Activated CD8-positive, alpha-beta T cell treated with anti-CD3 and anti-CD28 coated beads for 36 hours (primary cell): ENCODE results near the gene ITGA3. TPM values are rescaled to one million over a fixed set of nuclear protein-coding genes. Genes with fewer than 3 reads are reported as not detected.

Experiments
- ATAC-seq: fragments of 200-7000 bp; cut with Tn5 transposase; one replicate; pipeline ENCODE4 v1.10.0; 2021; ENCODE audit warnings: mild to moderate bottlenecking, moderate library complexity
- CTCF ChIA-PET: fragments of 350-600 bp; sonication (Branson Sonifier 250); formaldehyde crosslinking; loops from one replicate; lab custom pipeline; 2021; ENCODE audit warnings: antibody characterized with exemption; lab: Charles Lee
- POLR2A ChIA-PET: fragments of 350-600 bp; sonication (Branson Sonifier 250); formaldehyde crosslinking; loops from one replicate; lab custom pipeline; 2021; ENCODE audit warnings: antibody characterized with exemption; lab: Charles Lee
- DNase-seq: peaks from one replicate; pipeline ENCODE4 v3.0.0-alpha.2; 2020
- H3K27ac Mint-ChIP-seq: one replicate; pipeline ENCODE4 v1.8.0; 2021; ENCODE audit warnings: mild to moderate bottlenecking, mixed read lengths
- H3K27me3 Mint-ChIP-seq: one replicate; pipeline ENCODE4 v1.8.0; 2021; ENCODE audit warnings: mixed read lengths
- H3K36me3 Mint-ChIP-seq: one replicate; pipeline ENCODE4 v1.8.0; 2021; ENCODE audit warnings: low read depth, mixed read lengths
- H3K4me1 Mint-ChIP-seq: one replicate; pipeline ENCODE4 v1.8.0; 2021; ENCODE audit warnings: low read depth, mixed read lengths
- H3K4me3 Mint-ChIP-seq: one replicate; pipeline ENCODE4 v1.8.0; 2021; ENCODE audit warnings: mild to moderate bottlenecking, moderate library complexity, mixed read lengths
- H3K9me3 Mint-ChIP-seq: one replicate; pipeline ENCODE4 v1.8.0; 2021; ENCODE audit warnings: mixed read lengths
- intact Hi-C: fragments of 100-400 bp; cut with micrococcal nuclease; formaldehyde crosslinking; loops from one replicate; pipeline ENCODE4 v1.10.0; 2022
- total RNA-seq, 2 experiments: library from RNA; stranded (reverse); gene quantifications; one replicate each; pipeline ENCODE4 v1.2.3, GENCODE V29; 2021
- TF ChIP-seq, protein P1 (sequence below): fragments of 200-600 bp; IDR thresholded peaks from one replicate; pipeline ENCODE4 v1.8.0; 2022; ENCODE audit warnings: antibody characterized with exemption, mild to moderate bottlenecking

The ITGA3 gene
- total RNA-seq, 2 experiments from 2014 or later: 4.2 to 7.2 TPM

GRCh38 chr17:50109785-50110184, 53.9 kb downstream of the ITGA3 start:
- Mint-ChIP-seq H3K36me3 (no peaks in the 10 kb centered on the region), H3K27me3 (peaks cover 2% of the 10 kb centered on the region), H3K4me3 (no peak overlapping the region), H3K27ac (no peak overlapping the region), H3K9me3 (no peaks in the 10 kb centered on the region), H3K4me1 (no peaks in the 10 kb centered on the region)
- TF ChIP-seq, protein P1, sequence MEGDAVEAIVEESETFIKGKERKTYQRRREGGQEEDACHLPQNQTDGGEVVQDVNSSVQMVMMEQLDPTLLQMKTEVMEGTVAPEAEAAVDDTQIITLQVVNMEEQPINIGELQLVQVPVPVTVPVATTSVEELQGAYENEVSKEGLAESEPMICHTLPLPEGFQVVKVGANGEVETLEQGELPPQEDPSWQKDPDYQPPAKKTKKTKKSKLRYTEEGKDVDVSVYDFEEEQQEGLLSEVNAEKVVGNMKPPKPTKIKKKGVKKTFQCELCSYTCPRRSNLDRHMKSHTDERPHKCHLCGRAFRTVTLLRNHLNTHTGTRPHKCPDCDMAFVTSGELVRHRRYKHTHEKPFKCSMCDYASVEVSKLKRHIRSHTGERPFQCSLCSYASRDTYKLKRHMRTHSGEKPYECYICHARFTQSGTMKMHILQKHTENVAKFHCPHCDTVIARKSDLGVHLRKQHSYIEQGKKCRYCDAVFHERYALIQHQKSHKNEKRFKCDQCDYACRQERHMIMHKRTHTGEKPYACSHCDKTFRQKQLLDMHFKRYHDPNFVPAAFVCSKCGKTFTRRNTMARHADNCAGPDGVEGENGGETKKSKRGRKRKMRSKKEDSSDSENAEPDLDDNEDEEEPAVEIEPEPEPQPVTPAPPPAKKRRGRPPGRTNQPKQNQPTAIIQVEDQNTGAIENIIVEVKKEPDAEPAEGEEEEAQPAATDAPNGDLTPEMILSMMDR: no peak
- DNase-seq: no peak
- no peak for ATAC-seq
- ChIA-PET CTCF (interaction anchor here (1.1 to 4.8 kb wide), 3 partner anchors 13 to 90 kb away, joined by 3 to 23 read pairs (median 3); no protein-coding TSS in a partner anchor), POLR2A (no interaction called here)
- intact Hi-C loops: loop anchor here (10.0 kb wide), 1 partner anchor 55 kb away; the partner anchor contains the start of gene SGCA

GRCh38 chr17:50110591-50111349, 54.9 kb downstream of the ITGA3 start:
- DNase-seq (no peak), ATAC-seq (no peak)
- no peak overlapping the region for H3K27ac Mint-ChIP-seq
- intact Hi-C loops: loop anchor here (10.0 kb wide), 1 partner anchor 54 kb away; the partner anchor contains the start of gene SGCA
- ChIA-PET POLR2A (no interaction called here), CTCF (interaction anchor here (1.1 to 4.8 kb wide), 2 partner anchors 17 to 89 kb away, joined by 3 to 23 read pairs; no protein-coding TSS in a partner anchor)
- peaks cover 9% of the 10 kb centered on the region for H3K27me3 Mint-ChIP-seq
- H3K4me3 Mint-ChIP-seq: no peak overlapping the region
- peaks cover 4% of the 10 kb centered on the region for H3K4me1 Mint-ChIP-seq
- no peaks in the 10 kb centered on the region for H3K9me3 Mint-ChIP-seq
- no peaks in the 10 kb centered on the region for H3K36me3 Mint-ChIP-seq
- TF ChIP-seq, protein P1: no peak

DNA sequence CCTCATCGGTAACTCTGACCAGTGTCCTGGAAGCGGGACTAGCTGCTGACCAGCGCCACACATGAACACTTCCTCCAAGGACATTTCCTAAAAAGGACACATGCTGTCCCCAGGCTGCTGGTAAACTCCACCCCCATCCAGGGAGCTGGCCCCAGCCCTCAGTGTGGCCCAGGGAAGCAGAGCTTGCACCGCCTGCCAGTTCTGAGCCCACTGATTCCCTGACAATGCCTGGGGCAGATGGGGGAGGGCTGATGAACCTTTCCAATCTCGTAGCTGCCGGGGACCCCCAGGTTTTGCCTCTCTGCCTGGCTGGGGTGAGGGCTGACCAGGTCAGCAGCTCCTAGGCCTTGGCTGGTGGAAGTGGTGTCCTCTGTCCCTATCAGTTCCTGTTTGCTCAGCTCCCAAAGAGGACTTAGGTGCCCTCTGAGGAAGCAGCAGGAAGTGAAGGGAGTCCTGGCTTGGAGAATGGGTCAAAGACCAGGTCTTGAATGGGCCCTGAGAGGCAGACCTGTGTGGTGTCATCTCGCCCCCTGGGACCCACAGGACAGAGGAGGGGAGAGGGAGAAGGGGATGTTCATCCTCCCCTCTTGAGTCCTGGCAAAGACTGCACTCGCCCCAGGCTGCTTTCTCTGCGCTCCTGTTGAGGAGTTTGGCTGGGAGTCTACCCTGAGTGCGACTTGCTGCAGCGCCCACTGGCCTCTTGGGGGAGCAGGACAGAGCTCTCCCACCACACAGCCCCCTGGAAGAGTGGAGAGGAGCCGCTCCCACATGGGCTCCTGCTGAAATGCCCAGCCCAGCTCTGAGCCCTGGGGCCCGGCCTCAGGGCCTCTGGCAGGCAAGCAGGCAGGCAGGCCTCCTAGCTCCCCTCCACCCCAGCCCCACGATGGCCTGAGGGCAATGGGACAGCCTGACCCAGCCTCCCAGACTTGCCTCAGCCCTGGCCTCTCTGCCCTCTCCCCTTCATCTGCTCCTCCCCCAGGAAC, 56.1 kb downstream of the ITGA3 start:
- ChIA-PET POLR2A (interaction anchor here (0.7 to 1.3 kb wide), 4 partner anchors 10 to 34 kb away, joined by 3 read pairs; no protein-coding TSS in a partner anchor), CTCF (interaction anchor here (1.1 to 4.2 kb wide), 6 partner anchors 8 to 88 kb away, joined by 3 to 23 read pairs (median 4); no protein-coding TSS in a partner anchor)
- H3K27me3 Mint-ChIP-seq: peaks cover 15% of the 10 kb centered on the region
- H3K4me3 Mint-ChIP-seq: no peak overlapping the region
- peaks cover 7% of the 10 kb centered on the region for H3K4me1 Mint-ChIP-seq
- ATAC-seq (no peak), DNase-seq (no peak)
- H3K27ac Mint-ChIP-seq: no peak overlapping the region
- no peaks in the 10 kb centered on the region for H3K36me3 Mint-ChIP-seq
- TF ChIP-seq, protein P1: no peak
- intact Hi-C loops: loop anchor here (10.0 kb wide), 1 partner anchor 53 kb away; the partner anchor contains the start of gene SGCA
- H3K9me3 Mint-ChIP-seq: no peaks in the 10 kb centered on the region

DNA sequence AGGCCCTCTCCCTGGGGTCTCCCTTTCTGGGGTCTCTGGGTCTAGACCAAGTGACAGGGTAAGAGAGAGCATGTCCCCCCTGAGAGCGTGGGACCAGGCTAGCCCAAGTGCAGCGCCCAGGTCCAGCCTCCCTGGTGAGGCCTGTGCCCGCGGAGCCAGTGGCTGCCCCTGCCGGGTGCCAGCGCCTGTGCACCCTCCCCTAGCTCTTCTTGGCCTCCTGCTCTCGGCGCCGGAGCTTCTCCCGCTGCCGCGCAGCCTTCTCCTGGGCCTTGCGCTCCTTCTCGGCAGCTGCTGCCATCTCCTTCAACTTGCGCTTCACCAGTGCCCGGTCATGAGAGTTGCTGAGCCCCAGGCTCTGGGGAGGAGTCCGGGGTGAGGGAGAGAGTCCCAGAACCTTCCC, 56.8 kb downstream of the ITGA3 start:
- Mint-ChIP-seq H3K9me3 (no peaks in the 10 kb centered on the region), H3K27ac (no peak overlapping the region), H3K4me3 (no peak overlapping the region), H3K4me1 (peaks cover 11% of the 10 kb centered on the region), H3K36me3 (no peaks in the 10 kb centered on the region), H3K27me3 (peaks cover 18% of the 10 kb centered on the region)
- intact Hi-C loops: loop anchor here (10.0 kb wide), 1 partner anchor 52 kb away; the partner anchor contains the start of gene SGCA
- no peak for DNase-seq
- POLR2A ChIA-PET: interaction anchor here (1.3 kb wide), 1 partner anchor 15 kb away, joined by 3 read pairs; no protein-coding TSS in a partner anchor
- TF ChIP-seq, protein P1: no peak
- CTCF ChIA-PET: interaction anchor here (1.2 to 4.2 kb wide), 4 partner anchors 9 to 27 kb away, joined by 3 to 23 read pairs (median 4); no protein-coding TSS in a partner anchor
- no peak for ATAC-seq
